ENCODE measurements around the gene SETD5. TPM values are rescaled to one million over a fixed set of nuclear protein-coding genes. Genes with fewer than 3 reads are reported as not detected.
"Not testable (repeated sequence)": the region's sequence is repeated elsewhere in the genome, so short reads cannot be mapped to it uniquely, and the experiment has no call there.

SETD5 gene
- total RNA-seq, 1 experiment from 2014 or later = 74.9 TPM

- H3K9me2 ChIP-seq (replicated peaks; ENCODE audit: low read length) = no peaks in the 10 kb centered on the region
- DNase-seq (no peak), ATAC-seq (no peak)
- ChIA-PET CTCF (interaction anchor here (0.7 kb wide), 1 partner anchor 400 kb away, joined by 5 read pairs; no protein-coding TSS in a partner anchor), POLR2A (ENCODE audit: unreplicated experiment) (interaction anchor here (0.6 kb wide), 1 partner anchor 72 kb away, joined by 4 read pairs; no protein-coding TSS in a partner anchor)
- TF ChIP-seq CTCF (conservative IDR thresholded peaks at IDR 0.05; ENCODE audit: low read depth, low read length) (no peak), EZH2phosphoT487 (IDR thresholded peaks at IDR 0.05; ENCODE audit: borderline replicate concordance, low read length) (no peak), EZH2 (IDR thresholded peaks at IDR 0.05; ENCODE audit: low read length, unreplicated experiment) (no peak)
- intact Hi-C loops (cut with micrococcal nuclease) = no loop called here
- no peak overlapping the region for H2AFZ ChIP-seq (ENCODE audit: low read length)
- H3K9ac ChIP-seq (ENCODE audit: low read length) = no peak overlapping the region
- H3K36me3 ChIP-seq (ENCODE audit: low read depth, low read length) = peaks cover 50% of the 10 kb centered on the region
- H4K20me1 ChIP-seq (ENCODE audit: low read length) = no peaks in the 10 kb centered on the region
- no peak overlapping the region for H3K4me2 ChIP-seq (ENCODE audit: low read length)
- no peak overlapping the region for H3K27ac ChIP-seq (ENCODE audit: low read length)
- H3F3A ChIP-seq (ENCODE audit: low read length, unreplicated experiment) = no peaks in the 10 kb centered on the region
- no peaks in the 10 kb centered on the region for H3K27me3 ChIP-seq (ENCODE audit: low read length)
- no TSS peak for BruUV-seq (replicated peaks)
- no peak overlapping the region for H3K4me3 ChIP-seq (ENCODE audit: low read length)
- no peaks in the 10 kb centered on the region for H3K9me3 ChIP-seq (ENCODE audit: low read length)
- no peaks in the 10 kb centered on the region for H3K79me2 ChIP-seq (ENCODE audit: low read length)
- H3K4me1 ChIP-seq (ENCODE audit: insufficient read depth, low read length) = no peaks in the 10 kb centered on the region
Observed at GRCh38 chr3:9480265-9480664, 82.8 kb downstream of the SETD5 start.

- CTCF ChIA-PET = no interaction called here
- no peaks in the 10 kb centered on the region for H3K9me2 ChIP-seq (replicated peaks; ENCODE audit: low read length)
- no peaks in the 10 kb centered on the region for H3K9me3 ChIP-seq (ENCODE audit: low read length)
- no peak overlapping the region for H3K4me2 ChIP-seq (ENCODE audit: low read length)
- TSS peak; percentile 4 for BruUV-seq (replicated peaks)
- no peak for ATAC-seq
- H3K27me3 ChIP-seq (ENCODE audit: low read length) = no peaks in the 10 kb centered on the region
- no peak overlapping the region for H3K27ac ChIP-seq (ENCODE audit: low read length)
- peaks cover 16% of the 10 kb centered on the region for H3K36me3 ChIP-seq (ENCODE audit: low read depth, low read length)
- no peaks in the 10 kb centered on the region for H3K79me2 ChIP-seq (ENCODE audit: low read length)
- intact Hi-C loops (cut with micrococcal nuclease) = no loop called here
- POLR2A ChIA-PET (ENCODE audit: unreplicated experiment) = no interaction called here
- no peak overlapping the region for H3K4me3 ChIP-seq (ENCODE audit: low read length)
- no peak for DNase-seq
- H4K20me1 ChIP-seq (ENCODE audit: low read length) = no peaks in the 10 kb centered on the region
- H2AFZ ChIP-seq (ENCODE audit: low read length) = no peak overlapping the region
- no peaks in the 10 kb centered on the region for H3K4me1 ChIP-seq (ENCODE audit: insufficient read depth, low read length)
- no peaks in the 10 kb centered on the region for H3F3A ChIP-seq (ENCODE audit: low read length, unreplicated experiment)
- no peak overlapping the region for H3K9ac ChIP-seq (ENCODE audit: low read length)
- TF ChIP-seq EZH2 (IDR thresholded peaks at IDR 0.05; ENCODE audit: low read length, unreplicated experiment) = no peak
- TF ChIP-seq CTCF (conservative IDR thresholded peaks at IDR 0.05; ENCODE audit: low read depth, low read length) = no peak
- TF ChIP-seq EZH2phosphoT487 (IDR thresholded peaks at IDR 0.05; ENCODE audit: borderline replicate concordance, low read length) = no peak
Observed at GRCh38 chr3:9485248-9485647, 87.8 kb downstream of the SETD5 start.

GRCh38 chr3:9491506-9491905 is 94.1 kb downstream of the SETD5 start:
- POLR2A ChIA-PET (ENCODE audit: unreplicated experiment) = interaction anchor here (0.7 kb wide), 1 partner anchor 849 kb away, joined by 4 read pairs; no protein-coding TSS in a partner anchor
- DNase-seq (no peak), ATAC-seq (no peak)
- Histone ChIP-seq H3K4me1 (ENCODE audit: insufficient read depth, low read length) (no peaks in the 10 kb centered on the region), H3K27me3 (ENCODE audit: low read length) (no peaks in the 10 kb centered on the region), H3K9ac (ENCODE audit: low read length) (no peak overlapping the region), H3K36me3 (ENCODE audit: low read depth, low read length) (no peaks in the 10 kb centered on the region), H3K79me2 (ENCODE audit: low read length) (no peaks in the 10 kb centered on the region), H3K9me3 (ENCODE audit: low read length) (no peaks in the 10 kb centered on the region), H3K27ac (ENCODE audit: low read length) (no peak overlapping the region), H3K4me2 (ENCODE audit: low read length) (no peak overlapping the region), H2AFZ (ENCODE audit: low read length) (no peak overlapping the region), H4K20me1 (ENCODE audit: low read length) (no peaks in the 10 kb centered on the region), H3K9me2 (replicated peaks; ENCODE audit: low read length) (no peaks in the 10 kb centered on the region), H3F3A (ENCODE audit: low read length, unreplicated experiment) (no peaks in the 10 kb centered on the region), H3K4me3 (ENCODE audit: low read length) (no peak overlapping the region)
- no TSS peak for BruUV-seq (replicated peaks)
- CTCF ChIA-PET = interaction anchor here (0.7 to 0.8 kb wide), 2 partner anchors 138 to 521 kb away, joined by 3 to 5 read pairs; no protein-coding TSS in a partner anchor
- TF ChIP-seq EZH2 (IDR thresholded peaks at IDR 0.05; ENCODE audit: low read length, unreplicated experiment) = no peak
- TF ChIP-seq CTCF (conservative IDR thresholded peaks at IDR 0.05; ENCODE audit: low read depth, low read length) = no peak
- no peak for TF ChIP-seq EZH2phosphoT487 (IDR thresholded peaks at IDR 0.05; ENCODE audit: borderline replicate concordance, low read length)
- intact Hi-C loops (cut with micrococcal nuclease) = no loop called here

- H4K20me1 ChIP-seq (ENCODE audit: low read length); ATAC-seq; CTCF ChIA-PET; H2AFZ ChIP-seq (ENCODE audit: low read length); BruUV-seq (replicated peaks); H3F3A ChIP-seq (ENCODE audit: low read length, unreplicated experiment); H3K4me2 ChIP-seq (ENCODE audit: low read length); intact Hi-C loops (cut with micrococcal nuclease); H3K27ac ChIP-seq (ENCODE audit: low read length); H3K27me3 ChIP-seq (ENCODE audit: low read length); H3K79me2 ChIP-seq (ENCODE audit: low read length); H3K4me3 ChIP-seq (ENCODE audit: low read length); DNase-seq; H3K9me3 ChIP-seq (ENCODE audit: low read length); H3K36me3 ChIP-seq (ENCODE audit: low read depth, low read length); H3K9ac ChIP-seq (ENCODE audit: low read length); POLR2A ChIA-PET (ENCODE audit: unreplicated experiment); H3K9me2 ChIP-seq (replicated peaks; ENCODE audit: low read length): not testable (repeated sequence)
- peaks cover 15% of the 10 kb centered on the region for H3K4me1 ChIP-seq (ENCODE audit: insufficient read depth, low read length)
Observed at GRCh38 chr3:9494036-9494435, 96.6 kb downstream of the SETD5 start.

Data from PC-3 (cell line).